HepG2 (cell line): Measurements from ENCODE around the gene MYH7. TPM values are rescaled to one million over a fixed set of nuclear protein-coding genes. Genes with fewer than 3 reads are reported as not detected.

Source experiments
- IRX3 ChIP-seq: sonication (generic); formaldehyde crosslinking; IDR thresholded peaks from 2 replicates; pipeline ENCODE4 v1.8.1; 2023; ENCODE audit warnings: mild to moderate bottlenecking, low read depth, missing genetic modification reagents, borderline replicate concordance
- KLF13 ChIP-seq: sonication (generic); formaldehyde crosslinking; IDR thresholded peaks from 2 replicates; pipeline ENCODE4 v1.4.0; 2020; ENCODE audit warnings: mild to moderate bottlenecking, missing genetic modification reagents
- MBNL3 ChIP-seq: fragments of 250-450 bp; sonication (Bioruptor Pico); conservative IDR thresholded peaks from 2 replicates; pipeline ENCODE4 v1.8.0; 2022; ENCODE audit warnings: mild to moderate bottlenecking, inconsistent platforms
- NKX3-1 ChIP-seq: sonication (generic); formaldehyde crosslinking; IDR thresholded peaks from 2 replicates; pipeline ENCODE4 v1.5.0; 2020; ENCODE audit warnings: missing genetic modification reagents
- POGZ ChIP-seq: sonication (generic); formaldehyde crosslinking; IDR thresholded peaks from 2 replicates; pipeline ENCODE4 v1.4.0; 2020; ENCODE audit warnings: mild to moderate bottlenecking, missing genetic modification reagents
- RAD21 ChIP-seq: fragments of 450-650 bp; formaldehyde crosslinking; IDR thresholded peaks from 2 replicates; pipeline ENCODE4 v1.5.0; 2020; ENCODE audit warnings: mild to moderate bottlenecking
- SRY ChIP-seq: sonication (generic); formaldehyde crosslinking; IDR thresholded peaks from 2 replicates; pipeline ENCODE4 v1.8.0; 2022; ENCODE audit warnings: mild to moderate bottlenecking, missing genetic modification reagents
- ZBTB8A ChIP-seq: sonication (generic); formaldehyde crosslinking; IDR thresholded peaks from 2 replicates; pipeline ENCODE4 v1.4.0; 2020; ENCODE audit warnings: mild to moderate bottlenecking, low read depth, missing genetic modification reagents, borderline replicate concordance
- ZFP90 ChIP-seq: sonication (generic); formaldehyde crosslinking; IDR thresholded peaks from 2 replicates; pipeline ENCODE4 v1.8.0; 2022; ENCODE audit warnings: missing genetic modification reagents, mild to moderate bottlenecking, inconsistent platforms, borderline replicate concordance
- ZNF160 ChIP-seq: sonication (generic); formaldehyde crosslinking; IDR thresholded peaks from 2 replicates; pipeline ENCODE4 v1.8.0; 2022; ENCODE audit warnings: mild to moderate bottlenecking, inconsistent platforms, missing genetic modification reagents
- ZNF354B ChIP-seq: sonication (generic); formaldehyde crosslinking; IDR thresholded peaks from 2 replicates; pipeline ENCODE4 v1.8.0; 2022; ENCODE audit warnings: mild to moderate bottlenecking, missing genetic modification reagents
- ZNF563 ChIP-seq: sonication (generic); formaldehyde crosslinking; IDR thresholded peaks from 2 replicates; pipeline ENCODE4 v1.8.0; 2022; ENCODE audit warnings: mild to moderate bottlenecking, moderate library complexity, missing genetic modification reagents
- ZNF598 ChIP-seq: sonication (generic); formaldehyde crosslinking; IDR thresholded peaks from 2 replicates; pipeline ENCODE4 v1.5.1; 2020; ENCODE audit warnings: mild to moderate bottlenecking, missing genetic modification reagents, borderline replicate concordance
- ZNF670 ChIP-seq: sonication (generic); formaldehyde crosslinking; IDR thresholded peaks from 2 replicates; pipeline ENCODE4 v1.8.0; 2022; ENCODE audit warnings: mild to moderate bottlenecking, missing genetic modification reagents, borderline replicate concordance
- polyA plus RNA-seq, 8 experiments: library from polyadenylated mRNA; depleted of rRNA in 3 of 8; stranded (reverse) in 7 of 8; unstranded in 1 of 8; fragments of >200 nt; fragmentation: Illumina TruSeq in 4 of 8; extraction: Trizol in 4 of 8; gene quantifications; 2 replicates each; pipeline versions ENCODE4 v1.2.1 to v1.2.3, GENCODE V29; 2011 to 2016; ENCODE audit warnings: low read depth in 4 of 8, missing spikeins in 1 of 8, mixed read lengths in 1 of 8; ENCODE audit not compliant: insufficient read depth in 1 of 8
- total RNA-seq, 5 experiments: library from RNA; depleted of rRNA; stranded (reverse); fragments of >200 nt; fragmentation: Illumina TruSeq; extraction: Trizol; gene quantifications; 2 replicates each; pipeline ENCODE4 v1.2.3, GENCODE V29; 2016; ENCODE audit warnings: low read depth in 1 of 5
- TF ChIP-seq, protein P1 (sequence below), 2 experiments: fragments of 450-650 bp in 1 of 2; sonication (generic) in 1 of 2; formaldehyde crosslinking in 1 of 2; IDR thresholded peaks; 2 replicates each; pipeline versions ENCODE4 v1.6.1 to v1.8.0; 2016 to 2022; ENCODE audit warnings: antibody characterized with exemption in 1 of 2, mild to moderate bottlenecking in 1 of 2, missing genetic modification reagents in 1 of 2
- TF ChIP-seq, protein P2 (sequence below): IDR thresholded peaks from 2 replicates; pipeline ENCODE4 v1.6.1; 2012; ENCODE audit warnings: inconsistent platforms
- TF ChIP-seq, protein P3 (sequence below): sonication (generic); formaldehyde crosslinking; IDR thresholded peaks from 2 replicates; pipeline ENCODE4 v1.9.0; 2021; ENCODE audit warnings: missing genetic modification reagents, mild to moderate bottlenecking, borderline replicate concordance
- TF ChIP-seq, protein P4 (sequence below): sonication (generic); formaldehyde crosslinking; IDR thresholded peaks from 2 replicates; pipeline ENCODE4 v1.8.0; 2022; ENCODE audit warnings: missing genetic modification reagents, mild to moderate bottlenecking, borderline replicate concordance

The MYH7 gene
- total and polyA plus RNA-seq, 2 of the 13 experiments (the other 11 are each of a cell fraction or from before 2014, with no cell fraction given): 0.04 TPM; not detected in 1

DNA sequence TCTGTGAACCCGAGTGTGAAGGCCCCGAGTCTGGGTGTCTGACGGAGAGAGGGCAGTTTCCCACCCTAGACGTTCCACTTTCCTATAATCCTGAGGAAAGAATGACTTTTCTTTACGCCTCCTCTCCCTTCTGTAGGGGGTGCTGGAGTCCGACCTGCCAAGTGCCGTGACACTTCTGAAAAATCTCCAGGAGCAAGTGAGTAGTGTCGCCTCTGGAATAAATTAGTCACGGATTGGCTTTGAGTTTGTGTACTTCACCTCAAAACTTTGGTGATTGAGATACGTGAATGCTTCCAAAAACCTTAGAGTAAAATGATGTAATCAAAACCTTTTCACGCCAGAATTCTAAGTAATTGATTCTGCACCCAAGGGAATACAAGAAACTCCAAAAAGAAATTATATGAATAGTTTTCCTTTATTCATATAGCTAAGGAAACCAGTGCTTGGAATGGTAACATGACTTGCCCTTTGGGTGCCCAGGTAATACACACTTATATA, 34.5 kb upstream of the MYH7 start (continued):
- TF ChIP-seq RAD21 (CRISPR knock-in tag) (peak; percentile 1; the same call in 1 of the 2 replicates), IRX3 (CRISPR knock-in tag) (no peak), POGZ (CRISPR knock-in tag) (no peak), MBNL3 (CRISPR knock-in tag) (0 out of 2 replicates have a peak, but pooled peaks have one; percentile 5), ZNF670 (CRISPR knock-in tag) (peak; percentile 68; the same call in 1 of the 2 replicates), ZNF160 (CRISPR knock-in tag) (no peak), ZNF563 (CRISPR knock-in tag) (no peak), ZBTB8A (CRISPR knock-in tag) (no peak), ZNF598 (CRISPR knock-in tag) (no peak), ZFP90 (CRISPR knock-in tag) (peak; percentile 23; the same call in 1 of the 2 replicates), NKX3-1 (no peak), ZNF354B (CRISPR knock-in tag) (peak; percentile 3; the same call in 1 of the 2 replicates), KLF13 (CRISPR knock-in tag) (0 out of 2 replicates have a peak, but pooled peaks have one; percentile 17), SRY (CRISPR knock-in tag) (peak; percentile 81; the same call in 1 of the 2 replicates)
- TF ChIP-seq, protein P1, sequence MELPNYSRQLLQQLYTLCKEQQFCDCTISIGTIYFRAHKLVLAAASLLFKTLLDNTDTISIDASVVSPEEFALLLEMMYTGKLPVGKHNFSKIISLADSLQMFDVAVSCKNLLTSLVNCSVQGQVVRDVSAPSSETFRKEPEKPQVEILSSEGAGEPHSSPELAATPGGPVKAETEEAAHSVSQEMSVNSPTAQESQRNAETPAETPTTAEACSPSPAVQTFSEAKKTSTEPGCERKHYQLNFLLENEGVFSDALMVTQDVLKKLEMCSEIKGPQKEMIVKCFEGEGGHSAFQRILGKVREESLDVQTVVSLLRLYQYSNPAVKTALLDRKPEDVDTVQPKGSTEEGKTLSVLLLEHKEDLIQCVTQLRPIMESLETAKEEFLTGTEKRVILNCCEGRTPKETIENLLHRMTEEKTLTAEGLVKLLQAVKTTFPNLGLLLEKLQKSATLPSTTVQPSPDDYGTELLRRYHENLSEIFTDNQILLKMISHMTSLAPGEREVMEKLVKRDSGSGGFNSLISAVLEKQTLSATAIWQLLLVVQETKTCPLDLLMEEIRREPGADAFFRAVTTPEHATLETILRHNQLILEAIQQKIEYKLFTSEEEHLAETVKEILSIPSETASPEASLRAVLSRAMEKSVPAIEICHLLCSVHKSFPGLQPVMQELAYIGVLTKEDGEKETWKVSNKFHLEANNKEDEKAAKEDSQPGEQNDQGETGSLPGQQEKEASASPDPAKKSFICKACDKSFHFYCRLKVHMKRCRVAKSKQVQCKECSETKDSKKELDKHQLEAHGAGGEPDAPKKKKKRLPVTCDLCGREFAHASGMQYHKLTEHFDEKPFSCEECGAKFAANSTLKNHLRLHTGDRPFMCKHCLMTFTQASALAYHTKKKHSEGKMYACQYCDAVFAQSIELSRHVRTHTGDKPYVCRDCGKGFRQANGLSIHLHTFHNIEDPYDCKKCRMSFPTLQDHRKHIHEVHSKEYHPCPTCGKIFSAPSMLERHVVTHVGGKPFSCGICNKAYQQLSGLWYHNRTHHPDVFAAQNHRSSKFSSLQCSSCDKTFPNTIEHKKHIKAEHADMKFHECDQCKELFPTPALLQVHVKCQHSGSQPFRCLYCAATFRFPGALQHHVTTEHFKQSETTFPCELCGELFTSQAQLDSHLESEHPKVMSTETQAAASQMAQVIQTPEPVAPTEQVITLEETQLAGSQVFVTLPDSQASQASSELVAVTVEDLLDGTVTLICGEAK (IDR thresholded peaks at IDR 0.05): no peak
- TF ChIP-seq, protein P1 (CRISPR knock-in tag; IDR thresholded peaks at IDR 0.05): no peak; the same call in 1 of the 2 replicates
- TF ChIP-seq, protein P2, sequence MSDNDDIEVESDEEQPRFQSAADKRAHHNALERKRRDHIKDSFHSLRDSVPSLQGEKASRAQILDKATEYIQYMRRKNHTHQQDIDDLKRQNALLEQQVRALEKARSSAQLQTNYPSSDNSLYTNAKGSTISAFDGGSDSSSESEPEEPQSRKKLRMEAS: peak; percentile 19; the same call in 1 of the 2 replicates
- TF ChIP-seq, protein P3, sequence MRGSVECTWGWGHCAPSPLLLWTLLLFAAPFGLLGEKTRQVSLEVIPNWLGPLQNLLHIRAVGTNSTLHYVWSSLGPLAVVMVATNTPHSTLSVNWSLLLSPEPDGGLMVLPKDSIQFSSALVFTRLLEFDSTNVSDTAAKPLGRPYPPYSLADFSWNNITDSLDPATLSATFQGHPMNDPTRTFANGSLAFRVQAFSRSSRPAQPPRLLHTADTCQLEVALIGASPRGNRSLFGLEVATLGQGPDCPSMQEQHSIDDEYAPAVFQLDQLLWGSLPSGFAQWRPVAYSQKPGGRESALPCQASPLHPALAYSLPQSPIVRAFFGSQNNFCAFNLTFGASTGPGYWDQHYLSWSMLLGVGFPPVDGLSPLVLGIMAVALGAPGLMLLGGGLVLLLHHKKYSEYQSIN (CRISPR knock-in tag): 0 out of 2 replicates have a peak, but pooled peaks have one; percentile 66
- TF ChIP-seq, protein P4, sequence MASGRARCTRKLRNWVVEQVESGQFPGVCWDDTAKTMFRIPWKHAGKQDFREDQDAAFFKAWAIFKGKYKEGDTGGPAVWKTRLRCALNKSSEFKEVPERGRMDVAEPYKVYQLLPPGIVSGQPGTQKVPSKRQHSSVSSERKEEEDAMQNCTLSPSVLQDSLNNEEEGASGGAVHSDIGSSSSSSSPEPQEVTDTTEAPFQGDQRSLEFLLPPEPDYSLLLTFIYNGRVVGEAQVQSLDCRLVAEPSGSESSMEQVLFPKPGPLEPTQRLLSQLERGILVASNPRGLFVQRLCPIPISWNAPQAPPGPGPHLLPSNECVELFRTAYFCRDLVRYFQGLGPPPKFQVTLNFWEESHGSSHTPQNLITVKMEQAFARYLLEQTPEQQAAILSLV (CRISPR knock-in tag): no peak
